Amniotic stem cell (primary cell): ENCODE measurements around the gene STEAP3.
"Not testable (repeated sequence)": the region's sequence is repeated elsewhere in the genome, so short reads cannot be mapped to it uniquely, and the experiment has no call there.

ENCODE experiments used
- DNase-seq: peaks from one replicate; lab custom pipeline; 2025; lab: John Stamatoyannopoulos, UW

STEAP3 gene

DNA sequence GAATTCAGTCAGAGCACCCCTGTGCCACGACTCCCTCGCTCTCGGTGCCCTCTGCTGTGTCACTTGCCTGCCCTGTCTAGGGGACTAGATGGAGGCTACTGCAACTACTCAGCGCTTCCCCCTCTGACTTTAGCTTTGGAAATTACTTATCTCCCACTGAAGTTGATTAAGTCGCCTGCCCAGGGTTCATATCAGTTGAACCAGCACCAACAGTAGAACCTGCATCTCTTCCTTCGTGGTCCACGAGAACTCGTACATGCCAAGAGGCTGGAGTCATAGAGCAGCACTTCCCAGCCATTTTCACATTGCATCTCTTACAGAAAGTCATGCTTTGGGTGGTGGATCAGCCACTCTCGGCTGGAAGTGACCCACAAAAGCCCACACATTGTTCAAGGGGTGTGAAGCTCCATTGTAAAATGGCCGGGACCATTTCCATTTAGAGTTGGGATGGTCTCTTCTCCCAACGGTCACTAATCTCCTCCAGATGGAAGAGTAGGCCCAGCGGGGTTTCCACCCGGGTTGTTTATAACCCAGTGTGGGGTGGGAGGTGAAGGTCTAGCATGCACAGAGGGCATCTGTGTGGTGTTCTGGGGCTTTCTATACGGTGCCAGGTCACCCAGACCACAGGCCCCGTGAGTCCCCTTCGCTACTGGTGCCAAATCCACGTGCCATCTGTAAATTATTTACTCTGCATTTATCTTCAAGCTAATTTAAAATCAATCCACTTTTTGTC lies 38.0 kb downstream of the STEAP3 start:
- DNase-seq: no peak

DNA sequence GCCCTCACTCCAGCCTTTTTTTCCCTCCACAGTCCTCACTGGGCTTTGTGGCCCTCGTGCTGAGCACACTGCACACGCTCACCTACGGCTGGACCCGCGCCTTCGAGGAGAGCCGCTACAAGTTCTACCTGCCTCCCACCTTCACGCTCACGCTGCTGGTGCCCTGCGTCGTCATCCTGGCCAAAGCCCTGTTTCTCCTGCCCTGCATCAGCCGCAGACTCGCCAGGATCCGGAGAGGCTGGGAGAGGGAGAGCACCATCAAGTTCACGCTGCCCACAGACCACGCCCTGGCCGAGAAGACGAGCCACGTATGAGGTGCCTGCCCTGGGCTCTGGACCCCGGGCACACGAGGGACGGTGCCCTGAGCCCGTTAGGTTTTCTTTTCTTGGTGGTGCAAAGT lies 39.4 kb downstream of the STEAP3 start:
- DNase-seq: no peak

DNA sequence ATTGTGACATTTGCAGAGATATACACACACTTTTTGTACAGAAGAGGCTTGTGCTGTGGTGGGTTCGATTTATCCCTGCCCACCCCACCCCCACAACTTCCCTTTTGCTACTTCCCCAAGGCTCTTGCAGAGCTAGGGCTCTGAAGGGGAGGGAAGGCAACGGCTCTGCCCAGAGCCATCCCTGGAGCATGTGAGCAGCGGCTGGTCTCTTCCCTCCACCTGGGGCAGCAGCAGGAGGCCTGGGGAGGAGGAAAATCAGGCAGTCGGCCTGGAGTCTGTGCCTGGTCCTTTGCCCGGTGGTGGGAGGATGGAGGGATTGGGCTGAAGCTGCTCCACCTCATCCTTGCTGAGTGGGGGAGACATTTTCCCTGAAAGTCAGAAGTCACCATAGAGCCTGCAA lies 40.0 kb downstream of the STEAP3 start:
- DNase-seq: no peak

DNA sequence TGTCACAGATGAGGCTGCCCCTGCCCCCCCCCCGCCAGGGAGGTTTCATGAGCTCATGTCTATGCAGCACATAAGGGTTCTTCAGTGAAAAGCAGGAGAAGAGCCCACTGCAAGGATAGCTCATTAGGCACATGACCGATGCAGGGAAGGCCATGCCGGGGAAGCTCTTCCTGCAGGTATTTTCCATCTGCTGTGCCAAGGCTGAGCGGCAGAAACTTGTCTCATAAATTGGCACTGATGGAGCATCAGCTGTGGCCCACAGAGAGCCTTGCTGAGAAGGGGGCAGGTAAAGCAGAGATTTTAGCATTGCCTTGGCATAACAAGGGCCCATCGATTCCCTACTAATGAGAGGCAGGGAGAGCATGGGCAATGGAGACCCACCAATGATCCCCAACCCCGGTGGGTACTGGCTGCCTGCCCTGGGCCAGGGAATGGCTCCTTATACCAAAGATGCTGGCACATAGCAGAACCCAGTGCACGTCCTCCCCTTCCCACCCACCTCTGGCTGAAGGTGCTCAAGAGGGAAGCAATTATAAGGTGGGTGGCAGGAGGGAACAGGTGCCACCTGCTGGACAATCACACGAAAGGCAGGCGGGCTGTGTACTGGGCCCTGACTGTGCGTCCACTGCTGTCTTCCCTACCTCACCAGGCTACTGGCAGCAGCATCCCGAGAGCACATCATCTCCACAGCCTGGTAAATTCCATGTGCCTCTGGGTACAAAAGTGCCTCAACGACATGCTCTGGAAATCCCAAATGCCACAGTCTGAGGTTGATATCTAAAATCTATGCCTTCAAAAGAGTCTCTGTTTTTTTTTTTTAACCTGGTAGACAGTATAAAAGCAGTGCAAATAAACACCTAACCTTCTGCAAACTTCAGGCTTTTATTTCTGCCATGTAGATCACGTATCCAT lies 41.4 kb downstream of the STEAP3 start:
- no peak for DNase-seq

DNA sequence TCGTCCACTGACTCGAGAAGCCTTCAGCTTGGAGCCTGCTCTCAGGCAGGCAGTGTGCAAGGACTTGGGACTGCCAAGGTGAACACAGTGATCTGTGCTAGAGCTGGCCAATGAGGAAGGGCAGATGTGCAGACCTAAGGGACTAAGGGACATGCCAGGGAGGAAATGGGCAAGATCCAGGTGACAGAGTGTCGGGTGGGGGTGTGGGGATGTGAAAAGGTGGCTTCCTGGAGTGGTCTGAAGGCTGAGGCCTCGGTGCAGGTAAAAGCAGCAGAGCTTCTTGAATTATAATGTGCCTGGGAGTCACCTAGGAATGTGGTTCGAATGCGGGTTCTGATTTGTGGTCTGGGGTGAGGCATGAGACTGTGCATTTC lies 42.0 kb downstream of the STEAP3 start:
- no peak for DNase-seq

DNA sequence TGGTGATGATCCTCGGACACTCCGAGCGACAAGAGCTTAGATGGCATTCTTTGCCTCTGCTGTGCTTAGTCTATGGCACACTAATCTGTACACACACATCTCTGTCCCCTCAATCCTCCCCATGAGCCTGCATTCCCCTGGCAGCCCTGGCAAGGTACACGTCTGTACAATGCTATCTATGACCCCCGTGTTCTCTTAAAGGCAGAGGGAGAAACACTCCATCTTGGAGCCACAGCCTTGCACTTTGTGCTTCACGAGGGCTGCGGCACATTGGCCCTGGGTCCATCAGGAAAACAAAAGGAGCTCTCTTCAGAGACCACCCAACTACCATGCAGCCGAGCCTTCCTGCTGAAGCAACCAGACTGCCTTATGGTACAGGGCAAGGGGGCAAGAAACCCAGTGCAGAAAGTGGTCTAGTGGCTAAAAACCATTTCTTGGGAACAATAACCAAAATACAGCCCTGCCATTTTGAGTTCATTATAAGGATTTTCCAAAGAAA lies 42.5 kb downstream of the STEAP3 start:
- no peak for DNase-seq

DNA sequence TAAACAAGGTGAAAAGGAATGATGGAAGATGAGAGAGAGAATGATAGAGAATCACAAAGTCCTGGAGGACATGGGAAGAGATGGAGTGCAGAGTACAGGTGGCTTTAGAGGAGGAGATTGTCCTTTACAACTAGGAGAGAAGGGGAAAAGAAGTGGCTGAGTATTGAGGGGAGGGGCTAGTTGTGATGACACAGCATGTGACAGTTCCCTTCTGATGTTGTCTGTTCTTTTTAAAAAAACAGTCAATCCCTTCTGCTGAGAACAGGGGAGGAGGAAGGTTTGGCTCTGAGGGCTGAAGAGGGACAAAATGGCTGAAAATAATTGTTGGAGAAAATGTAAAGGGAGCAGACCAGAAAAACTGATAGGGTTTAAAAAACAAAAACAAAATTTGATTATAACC lies 44.0 kb downstream of the STEAP3 start:
- DNase-seq: no peak

DNA sequence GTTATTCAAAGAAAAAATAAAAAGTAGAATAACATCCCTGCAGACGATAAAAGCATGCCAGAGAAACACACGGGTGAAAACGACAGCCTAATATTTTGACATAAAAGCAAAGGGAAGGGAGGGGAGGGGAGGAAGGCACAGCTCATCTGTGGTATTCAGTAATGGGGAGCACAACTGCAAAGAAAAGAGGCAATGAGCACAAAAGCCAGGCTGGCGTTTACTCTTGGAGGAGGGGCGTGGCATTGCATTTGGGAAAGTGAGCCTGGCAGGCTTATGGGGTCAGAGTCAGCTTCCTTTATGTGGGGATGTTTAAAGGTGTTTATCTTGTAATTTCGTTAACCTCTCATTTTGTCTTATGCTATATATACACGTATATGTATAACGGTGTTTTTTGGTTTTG lies 53.2 kb downstream of the STEAP3 start:
- DNase-seq: no peak

DNA sequence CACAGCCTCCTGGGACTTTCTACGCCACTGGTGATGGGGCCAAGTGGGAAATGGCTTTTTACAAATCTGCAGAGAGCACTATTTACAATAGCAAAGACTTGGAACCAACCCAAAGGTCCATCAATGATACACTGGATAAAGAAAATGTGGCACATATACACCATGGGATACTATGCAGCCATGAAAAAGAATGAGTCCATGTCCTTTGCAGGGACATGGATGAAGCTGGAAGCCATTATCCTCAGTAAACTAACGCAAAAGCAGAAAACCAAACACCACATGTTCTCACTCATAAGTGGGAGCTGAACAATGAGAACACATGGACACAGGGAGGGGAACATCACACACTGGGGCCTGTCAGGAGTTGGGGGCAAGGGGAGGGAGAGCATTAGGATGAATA lies 54.8 kb downstream of the STEAP3 start:
- DNase-seq: not testable (repeated sequence)

DNA sequence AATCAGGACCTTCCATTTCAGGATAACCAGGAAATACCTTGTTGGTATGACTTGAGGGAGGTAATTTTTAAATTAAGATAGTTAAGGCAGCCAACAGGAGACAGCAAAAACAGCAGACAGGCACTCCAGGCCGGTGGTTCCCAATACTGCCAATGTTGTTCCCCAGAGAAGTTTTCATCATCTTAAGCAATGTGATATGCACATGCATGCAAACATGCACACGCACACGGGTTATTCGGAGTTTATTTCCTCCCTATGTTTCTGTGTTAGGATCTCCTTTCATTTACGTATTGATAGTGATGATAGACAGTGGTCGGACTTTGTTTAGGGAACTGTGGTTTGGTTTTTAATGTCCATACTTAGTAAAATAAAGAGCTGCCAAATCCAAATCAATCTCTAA lies 55.3 kb downstream of the STEAP3 start:
- no peak for DNase-seq

DNA sequence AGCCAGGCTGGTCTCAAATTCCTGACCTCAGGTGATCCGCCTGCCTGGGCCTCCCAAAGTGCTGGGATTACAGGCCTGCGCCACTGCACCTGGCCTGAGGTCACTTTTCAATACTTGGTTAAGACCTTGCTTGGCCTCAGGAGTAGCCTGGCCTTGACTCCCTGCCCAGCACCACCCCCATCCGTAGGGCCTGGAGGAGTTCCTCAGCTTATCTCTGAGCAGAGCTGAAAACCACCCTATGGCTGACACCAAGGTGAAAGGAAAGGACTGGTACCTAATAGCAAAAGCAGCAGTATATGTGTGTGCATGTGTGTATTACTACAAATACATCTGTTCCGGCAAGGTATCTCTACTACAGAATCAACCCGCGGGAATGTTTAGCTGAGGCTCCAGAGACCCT lies 56.0 kb downstream of the STEAP3 start:
- DNase-seq: no peak

DNA sequence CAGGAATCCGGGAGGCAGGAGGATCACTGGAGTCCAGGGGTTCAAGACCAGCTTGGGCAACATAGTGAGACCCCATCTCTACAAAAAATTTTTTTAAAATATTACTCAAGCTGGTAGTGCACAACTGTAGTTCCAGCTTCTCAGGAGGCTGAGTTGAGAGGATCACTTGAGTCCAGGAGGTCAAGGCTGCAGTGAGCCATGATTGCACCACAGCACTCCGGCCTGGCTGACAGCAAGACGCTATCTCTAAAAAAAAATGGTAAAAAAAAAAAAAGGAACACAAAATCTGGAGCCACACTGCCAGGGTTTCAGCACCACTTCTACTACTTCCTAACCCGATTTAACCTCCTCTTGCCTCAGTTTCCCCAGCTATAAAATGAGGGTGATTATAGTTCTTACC lies 57.0 kb downstream of the STEAP3 start:
- no peak for DNase-seq

DNA sequence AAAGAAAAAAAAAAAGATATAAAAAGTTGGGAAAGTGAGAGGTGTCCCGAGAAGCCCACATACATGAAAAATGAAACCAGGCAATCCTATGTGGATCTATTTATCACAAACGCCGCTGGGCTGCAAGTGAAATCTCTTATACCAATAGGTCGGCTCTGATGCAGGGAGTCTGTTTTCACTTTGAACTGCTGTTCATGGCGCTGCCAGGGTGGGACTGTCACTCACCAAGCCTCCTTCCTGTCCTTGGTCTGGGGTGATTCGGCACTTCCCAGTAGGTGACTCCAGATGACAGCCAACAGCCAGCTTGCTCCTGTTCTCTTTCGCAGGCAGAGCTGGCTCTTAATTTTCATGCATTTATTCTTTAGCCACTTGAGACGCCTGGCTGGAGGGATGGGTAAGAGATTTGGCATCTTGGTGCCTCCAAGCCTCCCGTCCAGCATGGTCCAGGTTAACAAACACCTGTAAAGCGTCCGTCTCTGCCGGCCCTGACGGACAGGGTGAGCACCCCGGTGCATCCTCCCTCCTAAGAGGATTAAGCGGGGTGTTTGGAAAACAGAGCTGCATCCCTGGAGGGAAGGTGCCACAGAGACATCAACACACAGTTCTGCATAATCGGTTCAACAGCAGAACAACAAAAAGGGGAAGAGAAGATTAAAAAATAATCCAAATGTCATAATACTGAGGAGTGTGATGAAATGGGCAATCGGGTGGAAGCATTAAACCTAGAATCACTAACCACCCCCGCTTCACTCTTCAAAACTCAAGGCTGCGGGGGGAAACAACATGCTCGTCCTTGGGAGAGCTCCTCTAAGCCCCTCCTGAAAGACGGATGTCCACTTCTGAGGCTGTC lies 58.7 kb downstream of the STEAP3 start:
- DNase-seq: no peak

DNA sequence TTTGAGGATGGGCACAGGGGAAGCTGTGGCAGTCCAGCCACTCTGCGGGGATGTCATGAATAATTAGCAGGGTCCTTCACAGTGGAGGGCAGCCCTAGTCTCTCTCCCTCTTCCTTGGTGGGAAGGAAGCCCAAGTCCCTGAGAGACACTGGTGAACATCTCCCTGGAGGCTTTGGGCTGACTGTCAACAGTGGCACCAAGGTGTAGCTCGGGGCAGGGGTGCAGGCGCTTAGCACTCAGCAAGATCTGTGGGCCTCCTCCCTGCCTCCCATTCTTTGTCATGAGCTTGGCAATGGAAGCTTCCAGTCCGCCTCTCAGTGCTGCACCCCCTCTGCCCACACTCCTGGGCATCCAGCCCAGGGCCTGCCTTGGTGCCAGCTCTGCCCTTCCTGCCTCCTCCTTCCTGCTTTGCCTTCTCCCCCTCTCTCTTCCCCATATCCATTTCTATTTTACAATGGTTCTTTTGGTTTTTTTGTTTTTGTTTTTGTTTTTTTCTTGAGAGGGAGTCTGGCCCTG lies 59.4 kb downstream of the STEAP3 start:
- no peak for DNase-seq

DNA sequence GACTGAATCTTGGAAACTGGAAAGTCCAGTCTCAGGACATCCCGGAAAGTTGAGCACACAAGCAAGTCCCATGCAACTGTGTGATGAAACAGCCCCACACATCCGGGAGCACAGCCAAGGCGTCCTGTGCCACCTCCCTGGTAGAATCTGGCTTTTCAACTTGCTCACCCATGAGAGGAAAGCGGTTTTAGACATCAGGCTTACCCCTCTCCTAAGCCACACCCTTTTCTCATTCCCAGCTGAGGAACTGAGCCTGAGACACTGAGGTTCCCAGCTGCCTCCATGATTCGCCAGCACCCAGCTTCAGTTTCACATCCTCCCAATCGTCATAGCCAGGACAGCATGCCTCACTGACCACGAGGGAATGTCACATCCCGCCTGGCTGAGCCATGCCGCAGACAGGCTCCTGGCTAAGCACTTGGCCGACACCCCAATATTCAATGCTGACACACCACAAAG lies 60.3 kb downstream of the STEAP3 start:
- no peak for DNase-seq

DNA sequence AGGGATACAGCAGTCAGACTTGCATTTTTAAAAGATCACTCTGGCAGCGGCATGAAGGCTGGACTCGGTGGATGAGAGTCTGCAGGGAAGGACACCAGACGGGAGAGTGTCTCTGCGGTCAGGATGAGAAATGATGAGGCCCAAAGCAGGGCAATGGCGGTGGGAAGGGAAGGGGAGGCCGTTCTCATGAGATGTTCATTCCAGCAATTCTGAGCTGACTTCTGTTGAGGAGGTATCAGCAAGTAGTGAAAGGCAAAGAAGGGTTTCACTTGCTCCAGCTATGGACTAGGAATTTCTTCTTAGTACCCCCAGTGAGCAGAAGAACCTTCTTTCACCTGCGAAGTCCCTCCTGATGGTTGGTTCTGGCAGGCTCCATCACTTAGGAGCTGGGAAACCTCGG lies 63.0 kb downstream of the STEAP3 start:
- DNase-seq: no peak

DNA sequence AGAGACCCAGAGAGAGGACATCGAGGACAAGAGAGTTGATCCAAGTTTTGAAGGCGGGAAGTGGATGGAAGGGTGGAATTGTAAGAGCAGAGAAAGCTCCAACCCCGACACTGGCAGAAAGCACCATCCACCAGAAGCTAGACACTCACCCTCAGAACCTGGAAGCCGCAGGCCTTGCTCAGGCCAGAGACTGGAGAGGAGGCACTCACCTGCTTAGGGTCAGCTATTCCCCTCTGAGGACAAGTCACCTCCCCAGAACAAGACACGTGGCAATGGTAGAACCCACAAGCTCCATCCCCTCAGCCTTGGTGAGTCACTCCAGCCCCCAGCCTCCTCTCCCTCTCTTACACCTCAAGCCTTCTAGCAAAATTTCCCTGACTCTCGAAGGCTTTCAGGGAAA lies 64.9 kb downstream of the STEAP3 start:
- no peak for DNase-seq

DNA sequence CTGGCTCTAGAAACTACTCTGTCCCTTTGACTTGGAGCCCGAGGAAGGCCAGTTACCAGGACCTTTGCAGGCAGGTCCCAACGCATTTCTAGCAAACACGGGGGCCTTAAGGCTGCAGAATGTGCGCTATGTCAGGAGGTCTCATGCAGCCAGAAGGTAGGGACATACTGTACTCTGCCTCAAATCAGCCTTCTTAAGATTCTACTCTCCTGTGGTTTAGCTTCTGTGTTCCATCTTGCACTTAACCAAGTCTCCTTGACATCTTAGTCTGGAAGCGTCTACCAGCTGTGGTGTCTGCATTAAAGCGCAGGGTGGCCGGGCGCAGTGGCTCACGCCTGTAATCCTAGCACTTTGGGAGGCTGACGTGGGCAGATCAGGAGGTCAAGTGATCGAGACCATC lies 65.5 kb downstream of the STEAP3 start:
- no peak for DNase-seq

DNA sequence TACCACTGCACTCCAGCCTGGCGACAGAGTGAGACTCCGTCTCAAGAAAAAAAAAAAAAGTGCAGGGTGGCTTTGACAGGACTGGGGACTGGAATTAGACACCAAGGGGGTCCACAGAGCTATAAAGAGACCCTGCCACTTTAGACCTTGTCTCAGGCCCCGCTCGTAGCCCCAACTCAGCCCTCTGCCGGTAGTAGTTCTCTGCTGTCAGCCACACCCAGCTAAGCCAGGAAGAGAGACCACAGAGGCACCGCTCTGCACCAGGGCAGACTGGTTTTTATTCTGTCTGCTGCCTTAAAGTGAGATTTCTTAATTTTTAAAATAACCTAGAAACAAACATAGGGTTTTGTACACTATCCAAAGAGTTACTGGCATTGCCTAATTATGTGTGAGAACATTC lies 66.0 kb downstream of the STEAP3 start:
- DNase-seq: no peak

DNA sequence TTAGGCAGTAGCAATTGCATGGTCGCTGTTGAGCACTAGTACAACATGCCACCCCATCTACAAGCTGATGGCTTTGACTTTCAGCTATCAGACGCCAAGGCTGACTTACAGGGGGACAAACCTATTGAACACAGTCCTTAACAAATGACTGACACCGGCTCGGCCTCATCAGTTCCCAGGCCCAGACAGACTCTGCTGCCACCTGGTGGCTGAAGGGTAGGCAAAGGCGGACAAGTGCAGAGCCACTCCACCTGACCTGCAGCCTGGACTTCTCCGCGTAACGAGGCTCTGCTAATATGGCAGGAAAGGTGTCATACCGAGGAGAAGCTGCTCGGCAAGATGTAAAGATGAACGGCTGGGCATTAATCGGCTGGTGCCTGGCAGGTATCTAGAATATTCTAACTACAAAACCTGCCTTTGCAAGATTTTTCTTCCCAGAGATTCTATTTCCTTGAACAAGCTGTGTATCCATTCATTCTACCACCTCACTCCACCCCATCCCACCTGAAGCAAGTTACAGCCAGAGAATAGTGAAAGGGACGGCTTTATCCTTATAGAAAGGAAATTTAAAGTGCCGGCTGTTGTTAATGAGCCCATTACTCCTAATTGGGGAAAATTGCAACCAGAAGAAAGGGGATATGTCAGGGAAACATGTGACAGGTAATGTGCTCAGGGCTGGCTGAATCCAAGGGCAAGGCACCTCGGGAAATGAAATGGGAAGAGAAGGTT lies 67.4 kb downstream of the STEAP3 start:
- no peak for DNase-seq

DNA sequence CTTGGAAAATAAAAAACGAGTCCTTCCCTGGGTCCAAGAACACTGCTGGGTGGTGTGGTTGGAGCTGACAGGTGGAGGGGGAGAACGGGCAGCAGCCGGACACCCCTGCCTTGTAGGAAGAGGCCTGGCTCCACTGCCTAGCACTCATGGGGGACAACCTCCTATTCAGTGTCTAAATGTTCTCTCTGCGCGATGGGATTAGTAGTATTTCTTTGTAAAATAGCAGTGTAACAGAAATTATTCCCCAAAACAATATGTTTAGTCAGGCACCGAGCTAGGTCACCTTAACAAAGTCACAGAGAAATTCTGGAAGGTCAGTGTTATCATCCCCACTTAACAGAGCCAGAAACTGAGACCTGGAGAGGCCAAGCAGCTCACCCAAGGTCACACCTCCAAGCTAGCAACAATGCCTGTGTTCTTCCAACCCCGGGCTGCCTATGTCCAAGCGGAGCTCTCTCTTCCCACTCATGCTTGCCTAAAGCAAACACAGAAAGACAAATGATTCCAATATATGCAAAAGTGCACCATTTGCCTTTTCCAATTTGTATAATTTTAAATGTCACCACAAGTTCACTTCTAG lies 68.0 kb downstream of the STEAP3 start:
- DNase-seq: no peak
